HEK293T (cell line): ENCODE results near the gene CORO2A.

ENCODE experiments used
- ARNT ChIP-seq: fragments of 450-650 bp; IDR thresholded peaks from 2 replicates; pipeline ENCODE4 v1.6.1; 2017; ENCODE audit warnings: mild to moderate bottlenecking
- FOXA1 ChIP-seq: fragments of 450-650 bp; IDR thresholded peaks from 2 replicates; pipeline ENCODE4 v1.6.1; 2016; ENCODE audit warnings: mild to moderate bottlenecking

- TF ChIP-seq FOXA1 (no peak), ARNT (no peak)
These were observed 34.5 kb upstream of the CORO2A start for GRCh38 chr9:98226957-98227356.
